HepG2 (cell line): ENCODE measurements around the gene MED23. TPM values are rescaled to one million over a fixed set of nuclear protein-coding genes. Genes with fewer than 3 reads are reported as not detected.

Experiments used
- ATAC-seq: fragments of 200-7000 bp; cut with Tn5 transposase; 3 replicates; pipeline ENCODE4 v1.9.1; 2020; ENCODE audit warnings: mild to moderate bottlenecking, moderate library complexity
- Bru-seq: library from RNA; stranded (reverse); fragments of 400-500 nt; gene quantifications from one replicate; lab custom pipeline; 2021; lab: Mats Ljungman, UMichigan
- BruChase-seq, 2 experiments: library from RNA; stranded (reverse); fragments of 400-500 nt; gene quantifications; one replicate each; lab custom pipeline; 2021; lab: Mats Ljungman, UMichigan
- BruUV-seq: library from RNA; stranded (reverse); fragments of 400-500 nt; replicated peaks from 2 replicates; lab custom pipeline; 2021; lab: Mats Ljungman, UMichigan
- CTCF ChIA-PET: fragments of 300-600 bp; formaldehyde crosslinking; extraction: SDS; loops from one replicate; lab custom pipeline; 2021; ENCODE audit warnings: low total read pairs, inconsistent platforms, low intra/inter-chr PET ratio; lab: Yijun Ruan, JAX
- POLR2A ChIA-PET: fragments of 350-600 bp; sonication (Branson Sonifier 250); formaldehyde crosslinking; loops from one replicate; lab custom pipeline; 2020; ENCODE audit warnings: antibody characterized with exemption, inconsistent platforms; lab: Yijun Ruan, JAX
- DNase-seq: peaks from one replicate; pipeline ENCODE4 v3.0.0-alpha.2; 2015; ENCODE audit warnings: low spot score
- FAIRE-seq: peaks from 3 replicates; lab custom pipeline; 2011; peaks lifted over from hg19 to GRCh38; lab: Jason Lieb, UNC
- H2AFZ ChIP-seq: one replicate; pipeline ENCODE4 v1.6.1; 2011; ENCODE audit warnings: low read length, inconsistent platforms
- H3K27ac ChIP-seq: fragments of 300-600 bp; 3 replicates; pipeline ENCODE4 v1.8.0; 2011; ENCODE audit warnings: mixed run types, mild to moderate bottlenecking, mixed read lengths, low read length, inconsistent platforms; ENCODE audit not compliant: insufficient read depth; ENCODE audit errors: extremely low read length
- H3K27me3 ChIP-seq, 2 experiments: fragments of 200-600 bp in 1 of 2; 2 replicates in 1 of 2; 3 replicates in 1 of 2; pipeline versions ENCODE4 v1.6.0 to v1.8.0; 2011; ENCODE audit warnings: low read length in 2 of 2, mild to moderate bottlenecking in 2 of 2, moderate library complexity in 2 of 2, inconsistent platforms in 1 of 2; ENCODE audit not compliant: insufficient read depth in 2 of 2, control insufficient read depth in 1 of 2
- H3K36me3 ChIP-seq, 2 experiments: fragments of 200-600 bp in 1 of 2; replicated peaks in 1 of 2; 2 replicates in 1 of 2; 3 replicates in 1 of 2; pipeline versions ENCODE4 v1.5.1 to v1.8.0; 2011; ENCODE audit warnings: low read length in 2 of 2, inconsistent platforms in 1 of 2; ENCODE audit not compliant: insufficient read depth in 2 of 2, control insufficient read depth in 1 of 2
- H3K4me1 ChIP-seq: 2 replicates; pipeline ENCODE4 v1.5.1; 2012; ENCODE audit warnings: low read length, inconsistent platforms; ENCODE audit not compliant: insufficient read depth
- H3K4me2 ChIP-seq: 2 replicates; pipeline ENCODE4 v1.6.0; 2011; ENCODE audit warnings: low read depth, low read length, inconsistent platforms
- H3K4me3 ChIP-seq, 3 experiments: fragments of 200-600 bp in 1 of 3; sonication (generic), shearing (Covaris generic) in 1 of 3; replicated peaks in 1 of 3; 2 replicates each; pipeline ENCODE4 v1.5.1; 2011 to 2016; ENCODE audit warnings: low read length in 3 of 3, inconsistent platforms in 2 of 3, low read depth in 2 of 3, mild to moderate bottlenecking in 2 of 3, control low read depth in 1 of 3, mixed read lengths in 1 of 3; ENCODE audit not compliant: insufficient read depth in 1 of 3
- H3K79me2 ChIP-seq: one replicate; pipeline ENCODE4 v1.6.1; 2011; ENCODE audit warnings: low read length, inconsistent platforms; ENCODE audit not compliant: insufficient read depth
- H3K9ac ChIP-seq: 2 replicates; pipeline ENCODE4 v1.6.0; 2011; ENCODE audit warnings: mild to moderate bottlenecking, low read depth, low read length, inconsistent platforms; ENCODE audit not compliant: insufficient read depth
- H3K9me3 ChIP-seq: 2 replicates; pipeline ENCODE4 v1.5.1; 2012; ENCODE audit warnings: mild to moderate bottlenecking, low read length
- H4K20me1 ChIP-seq: 2 replicates; pipeline ENCODE4 v1.6.0; 2011; ENCODE audit warnings: inconsistent platforms, mild to moderate bottlenecking, low read length, moderate library complexity; ENCODE audit not compliant: insufficient read depth
- BORCS8-MEF2B ChIP-seq: sonication (generic); formaldehyde crosslinking; IDR thresholded peaks from 2 replicates; pipeline ENCODE4 v1.8.0; 2022; ENCODE audit warnings: mild to moderate bottlenecking, missing genetic modification reagents
- JDP2 ChIP-seq: sonication (generic); formaldehyde crosslinking; IDR thresholded peaks from 2 replicates; pipeline ENCODE4 v1.8.1; 2022; ENCODE audit warnings: missing genetic modification reagents, borderline replicate concordance
- MXI1 ChIP-seq: IDR thresholded peaks from 3 replicates; pipeline ENCODE4 v1.6.1; 2012; ENCODE audit warnings: low read depth, low read length, inconsistent platforms, borderline replicate concordance
- PPARG ChIP-seq: conservative IDR thresholded peaks from 2 replicates; pipeline ENCODE4 v1.6.1; 2016; ENCODE audit warnings: missing biosample characterization, missing genetic modification reagents
- ZFP36L2 ChIP-seq: sonication (generic); formaldehyde crosslinking; IDR thresholded peaks from 2 replicates; pipeline ENCODE4 v1.4.0; 2020; ENCODE audit warnings: missing genetic modification reagents
- ZNF33B ChIP-seq: sonication (generic); formaldehyde crosslinking; IDR thresholded peaks from 2 replicates; pipeline ENCODE4 v1.5.1; 2020; ENCODE audit warnings: mild to moderate bottlenecking, missing genetic modification reagents
- ZNF644 ChIP-seq: IDR thresholded peaks from 2 replicates; pipeline ENCODE4 v1.6.1; 2016; ENCODE audit warnings: low read depth
- WGBS: methylation state at CpG from one replicate; pipeline ENCODE4 v1.1.6; 2017; ENCODE audit warnings: low lambda C conversion rate; 5-methylcytosine and 5-hydroxymethylcytosine counted together
- in situ Hi-C: cut with HindIII; loops from 2 replicates; pipeline ENCODE4 v1.10.0; 2017; ENCODE audit warnings: low pct_unique_long_range_greater_than_20kb; ENCODE audit not compliant: extremely low pct_ligation_motif_present
- intact Hi-C: fragments of 100-400 bp; cut with micrococcal nuclease; formaldehyde crosslinking; loops from one replicate; pipeline ENCODE4 v1.10.0; 2022; ENCODE audit not compliant: unreplicated experiment
- long read RNA-seq, 2 experiments: library from RNA in 1 of 2; library from polyadenylated mRNA in 1 of 2; stranded (forward) in 1 of 2; unstranded in 1 of 2; transcript quantifications; one replicate each; pipeline ENCODE4 v2.0.0, GENCODE V29; 2019 to 2022
- polyA minus RNA-seq, 3 experiments: library from RNA; depleted of rRNA, polyadenylated mRNA; stranded (reverse); fragments of >200 nt; gene quantifications; 2 replicates each; pipeline ENCODE4 v1.2.3, GENCODE V29; 2011; ENCODE audit warnings: low replicate concordance in 1 of 3
- polyA plus RNA-seq, 8 experiments: library from polyadenylated mRNA; depleted of rRNA in 3 of 8; stranded (reverse) in 7 of 8; unstranded in 1 of 8; fragments of >200 nt; fragmentation: Illumina TruSeq in 4 of 8; extraction: Trizol in 4 of 8; gene quantifications; 2 replicates each; pipeline versions ENCODE4 v1.2.1 to v1.2.3, GENCODE V29; 2011 to 2016; ENCODE audit warnings: low read depth in 4 of 8, missing spikeins in 1 of 8, mixed read lengths in 1 of 8; ENCODE audit not compliant: insufficient read depth in 1 of 8
- total RNA-seq, 5 experiments: library from RNA; depleted of rRNA; stranded (reverse); fragments of >200 nt; fragmentation: Illumina TruSeq; extraction: Trizol; gene quantifications; 2 replicates each; pipeline ENCODE4 v1.2.3, GENCODE V29; 2016; ENCODE audit warnings: low read depth in 1 of 5
- TF ChIP-seq, protein P1 (sequence below): sonication (generic); formaldehyde crosslinking; IDR thresholded peaks from 2 replicates; pipeline ENCODE4 v1.4.0; 2020; ENCODE audit warnings: missing genetic modification reagents, borderline replicate concordance

MED23 gene, protein sequence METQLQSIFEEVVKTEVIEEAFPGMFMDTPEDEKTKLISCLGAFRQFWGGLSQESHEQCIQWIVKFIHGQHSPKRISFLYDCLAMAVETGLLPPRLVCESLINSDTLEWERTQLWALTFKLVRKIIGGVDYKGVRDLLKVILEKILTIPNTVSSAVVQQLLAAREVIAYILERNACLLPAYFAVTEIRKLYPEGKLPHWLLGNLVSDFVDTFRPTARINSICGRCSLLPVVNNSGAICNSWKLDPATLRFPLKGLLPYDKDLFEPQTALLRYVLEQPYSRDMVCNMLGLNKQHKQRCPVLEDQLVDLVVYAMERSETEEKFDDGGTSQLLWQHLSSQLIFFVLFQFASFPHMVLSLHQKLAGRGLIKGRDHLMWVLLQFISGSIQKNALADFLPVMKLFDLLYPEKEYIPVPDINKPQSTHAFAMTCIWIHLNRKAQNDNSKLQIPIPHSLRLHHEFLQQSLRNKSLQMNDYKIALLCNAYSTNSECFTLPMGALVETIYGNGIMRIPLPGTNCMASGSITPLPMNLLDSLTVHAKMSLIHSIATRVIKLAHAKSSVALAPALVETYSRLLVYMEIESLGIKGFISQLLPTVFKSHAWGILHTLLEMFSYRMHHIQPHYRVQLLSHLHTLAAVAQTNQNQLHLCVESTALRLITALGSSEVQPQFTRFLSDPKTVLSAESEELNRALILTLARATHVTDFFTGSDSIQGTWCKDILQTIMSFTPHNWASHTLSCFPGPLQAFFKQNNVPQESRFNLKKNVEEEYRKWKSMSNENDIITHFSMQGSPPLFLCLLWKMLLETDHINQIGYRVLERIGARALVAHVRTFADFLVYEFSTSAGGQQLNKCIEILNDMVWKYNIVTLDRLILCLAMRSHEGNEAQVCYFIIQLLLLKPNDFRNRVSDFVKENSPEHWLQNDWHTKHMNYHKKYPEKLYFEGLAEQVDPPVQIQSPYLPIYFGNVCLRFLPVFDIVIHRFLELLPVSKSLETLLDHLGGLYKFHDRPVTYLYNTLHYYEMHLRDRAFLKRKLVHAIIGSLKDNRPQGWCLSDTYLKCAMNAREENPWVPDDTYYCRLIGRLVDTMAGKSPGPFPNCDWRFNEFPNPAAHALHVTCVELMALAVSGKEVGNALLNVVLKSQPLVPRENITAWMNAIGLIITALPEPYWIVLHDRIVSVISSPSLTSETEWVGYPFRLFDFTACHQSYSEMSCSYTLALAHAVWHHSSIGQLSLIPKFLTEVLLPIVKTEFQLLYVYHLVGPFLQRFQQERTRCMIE (N-terminal part only)
- total RNA-seq (2016; rRNA removed; fragmentation: Illumina TruSeq; extraction: Trizol) (30.0 and 34.9 TPM in 2 replicates), polyA plus RNA-seq (2011; rRNA removed) (40.9 and 50.5 TPM in 2 replicates), polyA minus RNA-seq (2011; rRNA and poly(A)+ RNA removed; ENCODE audit: low replicate concordance) (13.4 and 37.5 TPM in 2 replicates), Bru-seq, nascent RNA (percentile 88 among the genes with signal in this experiment), BruChase-seq, experiment 1, labeled RNA remaining after a 6-hour chase (percentile 86 among the genes with signal in this experiment), BruChase-seq, experiment 2, labeled RNA remaining after a 2-hour chase (percentile 89 among the genes with signal in this experiment)
- 4.1 and 4.9 TPM in 2 replicates for total RNA-seq (2016; cell fraction: cytosol; rRNA removed; fragmentation: Illumina TruSeq; extraction: Trizol; ENCODE audit: low read depth)
- total RNA-seq (2016; cell fraction: insoluble cytoplasmic fraction; rRNA removed; fragmentation: Illumina TruSeq; extraction: Trizol): 29.8 and 33.9 TPM in 2 replicates
- total RNA-seq (2016; cell fraction: membrane; rRNA removed; fragmentation: Illumina TruSeq; extraction: Trizol): 7.5 and 7.8 TPM in 2 replicates
- total RNA-seq (2016; cell fraction: nucleus; rRNA removed; fragmentation: Illumina TruSeq; extraction: Trizol): 66.7 and 78.1 TPM in 2 replicates
- polyA plus RNA-seq (2011; cell fraction: cytosol; rRNA removed): 15.3 and 20.2 TPM in 2 replicates
- polyA plus RNA-seq (2011; cell fraction: nucleus; rRNA removed): 94.8 and 97.3 TPM in 2 replicates
- 21.5 and 23.7 TPM in 2 replicates for polyA plus RNA-seq (2012)
- 0.52 and 0.68 TPM in 2 replicates for polyA plus RNA-seq (2016; cell fraction: cytosol; fragmentation: Illumina TruSeq; extraction: Trizol; ENCODE audit: low read depth)
- polyA plus RNA-seq (2016; cell fraction: insoluble cytoplasmic fraction; fragmentation: Illumina TruSeq; extraction: Trizol; ENCODE audit: low read depth): 16.2 TPM in 2 replicates
- polyA plus RNA-seq (2016; cell fraction: membrane; fragmentation: Illumina TruSeq; extraction: Trizol; ENCODE audit: low read depth): 1.6 and 1.9 TPM in 2 replicates
- polyA plus RNA-seq (2016; cell fraction: nucleus; fragmentation: Illumina TruSeq; extraction: Trizol; ENCODE audit: insufficient read depth, low read depth): 76.5 and 79.3 TPM in 2 replicates
- polyA minus RNA-seq (2011; cell fraction: cytosol; rRNA and poly(A)+ RNA removed): 23.4 and 24.8 TPM in 2 replicates
- 152 and 168 TPM in 2 replicates for polyA minus RNA-seq (2011; cell fraction: nucleus; rRNA and poly(A)+ RNA removed)
- long read RNA-seq, experiment 1, partial matches to known transcripts: 2 of 4 reads
- long read RNA-seq, experiment 1, other reads (novel, unspliced or antisense): 2 of 4 reads
- long read RNA-seq, experiment 2, full-length matches to known transcripts: 1 of 17 reads
- long read RNA-seq, experiment 2, partial matches to known transcripts: 6 of 17 reads
- long read RNA-seq, experiment 2, other reads (novel, unspliced or antisense): 10 of 17 reads

- ChIA-PET POLR2A (interaction anchor here (0.5 to 3.1 kb wide), 18 partner anchors 9 to 1186 kb away, joined by 3 to 44 read pairs (median 4); partner anchors contain the start of genes ENPP3 and RPS12), CTCF (interaction anchor here (0.7 to 2.3 kb wide), 3 partner anchors 9 to 108 kb away, joined by 3 to 17 read pairs (median 6); partner anchors contain the start of gene ENPP3)
- H3K79me2 ChIP-seq: peaks cover 16% of the 10 kb centered on the region
- intact Hi-C loops: loop anchor here (2.0 to 10.0 kb wide), 2 partner anchors 113 to 239 kb away; no protein-coding TSS in a partner anchor
- peak within 1 kb of the TSS; percentile 57 for H2AFZ ChIP-seq
- H3K36me3 ChIP-seq: peaks cover 6 to 16% of the 10 kb centered on the region in 2 experiments
- DNase-seq (peak; percentile 95), FAIRE-seq (peak; percentile 77), ATAC-seq (peak; percentile 98)
- no peaks in the 10 kb centered on the region for H3K9me3 ChIP-seq
- H3K9ac ChIP-seq: peak within 1 kb of the TSS; percentile 83
- peak within 1 kb of the TSS; percentile 82 to 97 (median 85) for H3K4me3 ChIP-seq
- TSS peak; percentile 60 for BruUV-seq
- in situ Hi-C loops: no loop called here
- peak within 1 kb of the TSS; percentile 82 for H3K27ac ChIP-seq
- no peaks in the 10 kb centered on the region for H4K20me1 ChIP-seq
- 2% methylated on average over 36 of the region's 53 CpGs for WGBS
- peaks cover 44% of the 10 kb centered on the region for H3K4me1 ChIP-seq
- H3K4me2 ChIP-seq: peak within 1 kb of the TSS; percentile 88
- no peaks in the 10 kb centered on the region; a peak in 1 of 5 replicates for H3K27me3 ChIP-seq
- TF ChIP-seq MXI1 (peak; percentile 84; the same call in 1 of the 3 replicates), ZNF33B (CRISPR knock-in tag) (peak; percentile 99), JDP2 (CRISPR knock-in tag) (no peak; the same call in 1 of the 2 replicates), ZNF644 (peak; percentile 78; the same call in 1 of the 2 replicates), PPARG (CRISPR knock-in tag) (peak; percentile 88), ZFP36L2 (CRISPR knock-in tag) (peak; percentile 65; the same call in 1 of the 2 replicates), BORCS8-MEF2B (CRISPR knock-in tag) (peak; percentile 98)
- TF ChIP-seq, protein P1, sequence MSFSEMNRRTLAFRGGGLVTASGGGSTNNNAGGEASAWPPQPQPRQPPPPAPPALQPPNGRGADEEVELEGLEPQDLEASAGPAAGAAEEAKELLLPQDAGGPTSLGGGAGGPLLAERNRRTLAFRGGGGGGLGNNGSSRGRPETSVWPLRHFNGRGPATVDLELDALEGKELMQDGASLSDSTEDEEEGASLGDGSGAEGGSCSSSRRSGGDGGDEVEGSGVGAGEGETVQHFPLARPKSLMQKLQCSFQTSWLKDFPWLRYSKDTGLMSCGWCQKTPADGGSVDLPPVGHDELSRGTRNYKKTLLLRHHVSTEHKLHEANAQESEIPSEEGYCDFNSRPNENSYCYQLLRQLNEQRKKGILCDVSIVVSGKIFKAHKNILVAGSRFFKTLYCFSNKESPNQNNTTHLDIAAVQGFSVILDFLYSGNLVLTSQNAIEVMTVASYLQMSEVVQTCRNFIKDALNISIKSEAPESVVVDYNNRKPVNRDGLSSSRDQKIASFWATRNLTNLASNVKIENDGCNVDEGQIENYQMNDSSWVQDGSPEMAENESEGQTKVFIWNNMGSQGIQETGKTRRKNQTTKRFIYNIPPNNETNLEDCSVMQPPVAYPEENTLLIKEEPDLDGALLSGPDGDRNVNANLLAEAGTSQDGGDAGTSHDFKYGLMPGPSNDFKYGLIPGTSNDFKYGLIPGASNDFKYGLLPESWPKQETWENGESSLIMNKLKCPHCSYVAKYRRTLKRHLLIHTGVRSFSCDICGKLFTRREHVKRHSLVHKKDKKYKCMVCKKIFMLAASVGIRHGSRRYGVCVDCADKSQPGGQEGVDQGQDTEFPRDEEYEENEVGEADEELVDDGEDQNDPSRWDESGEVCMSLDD (CRISPR knock-in tag): peak; percentile 85; the same call in 1 of the 2 replicates
These were observed at the start of gene MED23 for GRCh38 chr6:131627724-131628682. TSS of gene MED23 (minus strand) at chr6:131628242. CDS start at chr6:131628049, 193 bp downstream.
